ENCODE results near the gene ATXN7. TPM values are rescaled to one million over a fixed set of nuclear protein-coding genes. Genes with fewer than 3 reads are reported as not detected.
A peak's percentile ranks its signal among the peaks of the same experiment; 100 is the strongest.

Gene ATXN7
- total RNA-seq, 1 experiment from 2014 or later: 4.0 TPM

- no peak for DNase-seq (ENCODE audit: low spot score)
These were observed 42.3 kb downstream of the ATXN7 start for GRCh38 chr3:63905731-63906620.

DNA sequence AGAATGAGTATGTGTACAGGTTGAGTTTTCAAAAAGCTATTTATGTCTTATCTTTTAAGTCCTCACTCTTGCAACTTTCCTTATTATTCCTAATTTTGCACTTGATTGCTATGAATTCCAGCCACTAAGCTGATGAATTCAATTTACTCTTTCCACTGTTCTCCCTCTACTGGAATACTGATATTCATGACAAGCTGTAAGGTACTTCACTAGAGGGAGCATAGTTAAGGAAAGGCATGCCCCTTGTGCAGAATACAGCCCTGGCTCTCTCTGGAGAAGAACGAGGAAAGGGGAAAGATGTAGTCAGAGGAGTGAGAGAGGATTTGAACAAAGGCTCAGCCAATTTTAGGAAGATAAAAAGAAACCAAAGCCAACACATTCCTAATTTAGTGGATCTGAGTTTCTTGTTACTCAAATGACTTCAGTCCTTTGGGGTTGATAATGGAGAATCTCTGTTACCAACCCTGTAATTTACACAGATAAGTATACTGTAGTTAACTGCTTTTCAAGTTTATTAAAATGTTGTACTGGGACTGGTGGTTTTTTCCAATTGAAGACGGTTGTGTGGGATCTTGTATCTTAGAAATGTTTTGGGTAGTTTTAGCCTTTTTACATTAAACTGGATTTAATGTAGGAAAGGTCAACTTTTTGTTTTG, 44.5 kb downstream of the ATXN7 start:
- no peak for DNase-seq (ENCODE audit: low spot score)

- DNase-seq (ENCODE audit: low spot score): no peak
These were observed 45.1 kb downstream of the ATXN7 start for GRCh38 chr3:63908776-63909175.

- no peak for DNase-seq (ENCODE audit: low spot score)
These were observed 45.8 kb downstream of the ATXN7 start for GRCh38 chr3:63909431-63909830.

- no peak for DNase-seq (ENCODE audit: low spot score)
These were observed 46.3 kb downstream of the ATXN7 start for GRCh38 chr3:63910001-63910400.

DNA sequence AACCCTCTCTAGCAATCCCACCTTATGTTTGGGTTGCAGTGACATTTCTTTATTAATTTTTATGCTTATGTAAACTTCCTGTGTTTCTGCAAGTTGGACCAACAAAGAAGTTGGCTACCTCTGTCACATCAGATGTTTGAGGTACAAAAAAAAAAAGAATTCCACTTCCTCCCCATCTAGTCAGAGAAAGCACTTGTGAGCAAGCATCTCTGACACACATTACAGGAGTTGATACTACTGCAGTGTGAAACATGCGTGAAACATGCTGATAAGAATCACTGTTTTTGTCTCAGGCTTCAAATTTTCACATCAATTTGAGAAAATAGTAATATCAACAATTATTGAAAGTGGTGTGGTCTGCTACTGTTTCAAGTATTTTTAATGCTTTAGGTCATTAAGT, 47.2 kb downstream of the ATXN7 start:
- DNase-seq (ENCODE audit: low spot score): no peak

DNA sequence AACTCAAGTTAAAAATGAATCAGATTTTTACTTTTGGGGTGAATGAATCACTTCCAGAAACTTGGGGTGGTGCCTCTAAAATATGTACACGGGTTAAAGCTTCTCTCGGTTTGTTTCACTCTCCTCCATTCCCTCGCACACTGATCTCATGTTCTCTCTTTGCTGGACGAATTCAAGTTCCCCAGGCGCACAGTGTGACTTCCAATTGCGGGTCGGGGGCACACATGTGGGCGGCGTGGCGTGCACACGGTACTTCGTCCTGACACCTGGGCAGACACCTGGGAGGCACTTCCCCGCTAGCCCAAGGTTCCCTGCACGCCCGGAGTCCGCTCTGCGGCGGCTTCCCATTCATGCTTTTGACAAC, 47.8 kb downstream of the ATXN7 start:
- no peak for DNase-seq (ENCODE audit: low spot score)

- DNase-seq (ENCODE audit: low spot score): peak; percentile 63
These were observed 48.5 kb downstream of the ATXN7 start, which contains the start of gene SCAANT1 for GRCh38 chr3:63911873-63912767. SCAANT1 (minus strand) TSS chr3:63912383.

GRCh38 chr3:63912768-63913588, 49.3 kb downstream of the ATXN7 start:
- DNase-seq (ENCODE audit: low spot score): peak; percentile 46

DNA sequence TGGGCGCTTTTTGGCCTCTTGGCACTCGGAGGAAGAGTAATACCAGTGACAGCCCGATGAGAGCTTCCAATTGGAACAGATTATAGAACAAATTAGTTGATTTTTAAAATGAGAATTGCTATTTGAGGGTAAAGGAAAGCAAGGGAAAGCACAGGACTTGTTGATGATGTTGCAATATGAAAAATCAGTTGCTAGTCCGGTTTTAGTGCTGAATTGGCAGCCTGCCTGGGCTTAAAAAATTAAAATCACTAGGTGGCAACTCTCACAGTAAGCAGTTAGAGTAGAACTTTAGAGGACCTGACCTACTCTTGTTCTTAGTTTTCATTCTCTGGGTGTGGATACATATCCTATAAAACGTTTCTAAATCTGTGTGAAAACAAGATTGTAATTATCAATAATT, 50.6 kb downstream of the ATXN7 start:
- DNase-seq (ENCODE audit: low spot score): no peak

DNA sequence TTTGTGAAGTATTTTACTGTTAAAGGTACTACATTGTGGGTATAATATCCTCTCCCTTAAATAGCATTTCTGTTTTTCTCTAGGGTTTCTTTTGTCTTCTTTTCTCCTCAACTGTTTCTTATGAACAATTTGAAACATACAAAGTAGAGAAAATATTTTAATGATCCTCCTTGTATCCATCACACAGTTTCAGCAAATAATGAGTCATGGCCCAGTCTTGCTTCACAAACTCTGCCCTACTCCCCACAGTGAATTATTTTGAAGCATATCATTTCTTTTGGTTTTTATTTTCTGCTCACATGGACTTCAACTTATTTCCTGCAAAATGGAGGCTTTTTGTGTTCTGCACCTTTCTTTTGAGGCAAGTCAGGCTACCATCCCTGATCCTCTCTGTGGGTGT, 54.7 kb downstream of the ATXN7 start:
- no peak for DNase-seq (ENCODE audit: low spot score)

GRCh38 chr3:63920001-63920400, 56.3 kb downstream of the ATXN7 start:
- no peak for DNase-seq (ENCODE audit: low spot score)

DNA sequence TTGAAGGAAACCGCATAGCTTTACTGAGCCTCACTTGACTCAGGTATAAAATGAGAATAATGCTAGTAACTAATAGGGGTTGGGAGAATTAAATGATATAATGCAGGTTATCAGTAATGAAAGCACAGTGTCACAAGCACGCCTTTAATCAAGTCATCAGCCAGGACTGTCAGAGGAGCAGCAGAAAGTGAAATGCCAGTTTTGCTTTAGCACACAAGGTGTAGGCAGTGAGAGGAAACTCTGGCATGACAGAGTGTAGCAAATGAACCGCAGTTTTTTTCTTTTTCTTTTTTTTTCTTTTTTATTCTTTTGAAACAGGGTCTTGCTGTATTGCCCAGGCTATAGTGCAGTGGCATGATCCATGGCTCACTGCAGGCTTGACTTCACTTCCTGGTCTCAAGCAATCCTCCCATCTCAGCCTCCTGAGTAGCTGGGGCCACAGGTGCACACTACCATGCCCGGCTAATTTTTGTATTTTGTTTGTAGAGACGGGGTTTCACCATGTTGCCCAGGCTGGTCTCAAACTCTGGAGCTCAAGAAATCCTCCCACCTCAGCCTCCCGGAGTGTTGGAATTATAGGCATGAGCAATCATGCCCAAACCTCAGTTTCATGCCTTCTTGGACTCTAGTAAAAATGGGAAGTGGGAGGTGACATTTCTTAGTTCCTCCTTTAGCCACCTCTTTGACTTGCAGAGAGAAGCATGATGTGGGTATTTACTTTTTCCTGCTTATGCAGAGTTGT, 58.2 kb downstream of the ATXN7 start:
- no peak for DNase-seq (ENCODE audit: low spot score)

- DNase-seq (ENCODE audit: low spot score): no peak
These were observed 59.0 kb downstream of the ATXN7 start for GRCh38 chr3:63922491-63923199.

- no peak for DNase-seq (ENCODE audit: low spot score)
These were observed 62.6 kb downstream of the ATXN7 start for GRCh38 chr3:63926309-63926708.

DNA sequence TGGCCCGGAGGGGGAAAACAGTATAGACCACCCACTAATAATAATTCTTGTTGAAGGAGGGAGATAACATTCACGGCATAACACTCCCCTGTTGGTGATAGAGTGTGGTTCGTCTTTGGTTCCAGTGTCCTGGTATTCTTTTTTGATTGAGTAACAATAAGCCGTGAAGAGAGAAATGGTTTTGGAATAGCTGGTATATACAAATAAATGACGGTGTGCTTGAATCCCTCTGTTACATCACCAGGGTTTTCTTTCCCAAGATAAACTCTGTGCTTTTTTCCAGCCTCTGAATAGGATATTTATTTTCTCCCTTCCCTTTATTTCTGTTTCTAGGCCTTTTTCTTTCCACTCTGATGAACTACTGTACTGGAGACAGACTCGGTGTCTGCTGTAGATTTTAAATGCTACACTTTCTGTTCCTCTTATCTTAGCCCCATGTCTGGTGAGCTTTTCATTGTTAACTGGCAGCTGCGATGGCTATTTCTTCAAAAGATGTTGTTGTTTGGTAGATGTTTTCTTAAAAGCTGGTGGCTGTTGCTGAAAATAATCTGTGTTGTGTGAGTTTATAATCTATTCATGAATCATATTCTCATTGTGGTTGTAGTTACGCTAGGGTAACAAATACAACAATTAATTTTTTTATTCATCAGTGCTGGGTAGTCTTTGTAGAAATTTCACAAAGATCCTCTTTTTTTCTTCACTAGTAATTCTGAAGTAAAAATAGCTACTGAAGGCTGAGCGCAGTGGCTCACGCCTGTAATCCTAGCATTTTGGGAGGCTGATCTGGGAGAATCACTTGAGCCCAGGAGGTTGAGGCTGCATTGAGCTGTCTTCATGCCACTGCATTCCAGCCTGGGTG, 64.0 kb downstream of the ATXN7 start:
- DNase-seq (ENCODE audit: low spot score): no peak

GRCh38 chr3:63931290-63931689, 67.6 kb downstream of the ATXN7 start:
- DNase-seq (ENCODE audit: low spot score): no peak

DNA sequence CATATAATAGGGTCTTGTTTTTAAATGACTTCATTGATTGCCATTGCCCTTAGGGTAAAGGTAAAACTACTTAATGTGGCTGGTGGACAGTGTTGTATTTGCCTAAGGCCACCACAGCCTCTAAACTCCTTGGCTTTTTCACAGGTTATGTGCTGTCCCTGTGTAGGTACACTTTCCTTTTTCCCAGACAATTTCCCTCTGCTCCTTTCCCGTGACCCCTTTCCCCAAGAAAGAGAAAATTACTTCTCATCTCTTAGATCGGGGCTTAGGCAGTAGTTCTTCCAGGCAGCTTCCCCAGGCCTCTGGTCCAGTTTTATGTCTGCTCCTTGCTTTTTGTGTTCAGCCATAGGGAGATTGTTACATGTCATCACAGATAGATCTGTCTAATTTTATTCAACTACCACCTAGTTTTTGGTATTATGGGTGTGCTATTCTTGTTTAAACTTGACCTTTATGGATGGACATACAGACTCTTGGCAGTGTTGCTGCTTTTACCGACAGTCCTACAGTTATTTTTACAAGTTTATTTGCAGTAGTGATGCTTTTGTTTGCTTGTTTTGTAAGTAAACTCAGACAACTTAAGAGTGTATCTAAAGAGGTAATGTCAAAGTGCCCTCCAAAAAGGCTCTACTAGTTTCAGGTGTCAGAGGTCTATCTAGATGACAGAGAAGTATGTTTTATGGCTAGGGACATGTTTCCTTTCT, 69.0 kb downstream of the ATXN7 start:
- DNase-seq (ENCODE audit: low spot score): no peak

Measured in H4 (cell line).